GM18858 (cell line): Measurements from ENCODE around the gene RNF145.
"Not testable (repeated sequence)": the region's sequence is repeated elsewhere in the genome, so short reads cannot be mapped to it uniquely, and the experiment has no call there.

Experiments used
- ATAC-seq: cut with Tn5 transposase; IDR thresholded peaks from one replicate; pipeline ENCODE4 v1.9.1; 2021; ENCODE audit not compliant: unreplicated experiment

The RNF145 gene

GRCh38 chr5:159120446-159120845 is 88.9 kb downstream of the RNF145 start:
- ATAC-seq: no peak

- ATAC-seq: not testable (repeated sequence)
Observed at GRCh38 chr5:159119842-159120241, 89.5 kb downstream of the RNF145 start.

GRCh38 chr5:159118958-159119659 is 90.2 kb downstream of the RNF145 start:
- ATAC-seq: not testable (repeated sequence)

- ATAC-seq: no peak
Observed at GRCh38 chr5:159113405-159113804, 95.9 kb downstream of the RNF145 start.

- ATAC-seq: no peak
Observed at GRCh38 chr5:159112436-159112835, 96.9 kb downstream of the RNF145 start.
